ES-I3 (cell line): Measurements from ENCODE around the gene BCL2L11.

ENCODE experiments used
- H3K36me3 ChIP-seq: 2 replicates; pipeline ENCODE4 v1.6.1; 2013; ENCODE audit warnings: mild to moderate bottlenecking, low read length, control low read depth, moderate library complexity; ENCODE audit not compliant: insufficient read depth
- H3K4me1 ChIP-seq: 2 replicates; pipeline ENCODE4 v1.6.1; 2013; ENCODE audit warnings: mild to moderate bottlenecking, control low read depth, low read length; ENCODE audit not compliant: insufficient read depth
- H3K9ac ChIP-seq: 2 replicates; pipeline ENCODE4 v1.6.1; 2013; ENCODE audit warnings: low read depth, mild to moderate bottlenecking, low read length, moderate library complexity
- H3K9me3 ChIP-seq: 2 replicates; pipeline ENCODE4 v1.6.1; 2013; ENCODE audit warnings: mild to moderate bottlenecking, low read length, moderate library complexity; ENCODE audit not compliant: control insufficient read depth, insufficient read depth

Gene BCL2L11

GRCh38 chr2:111162718-111163331, 42.1 kb downstream of the BCL2L11 start:
- Histone ChIP-seq H3K9ac (no peak overlapping the region), H3K36me3 (no peaks in the 10 kb centered on the region; the same call in 1 of the 2 replicates), H3K4me1 (peaks cover 12% of the 10 kb centered on the region; the same call in 1 of the 2 replicates), H3K9me3 (no peaks in the 10 kb centered on the region)

- Histone ChIP-seq H3K4me1 (peaks cover 17% of the 10 kb centered on the region), H3K9ac (no peak overlapping the region), H3K9me3 (no peaks in the 10 kb centered on the region), H3K36me3 (no peaks in the 10 kb centered on the region; the same call in 1 of the 2 replicates)
These were observed 43.4 kb downstream of the BCL2L11 start for GRCh38 chr2:111164078-111164477.

- peaks cover 19% of the 10 kb centered on the region for H3K4me1 ChIP-seq
- no peaks in the 10 kb centered on the region; the same call in 1 of the 2 replicates for H3K36me3 ChIP-seq
- H3K9ac ChIP-seq: no peak overlapping the region
- H3K9me3 ChIP-seq: no peaks in the 10 kb centered on the region
These were observed 44.4 kb downstream of the BCL2L11 start for GRCh38 chr2:111165084-111165483.

- Histone ChIP-seq H3K36me3 (no peaks in the 10 kb centered on the region; the same call in 1 of the 2 replicates), H3K9ac (no peak overlapping the region), H3K9me3 (no peaks in the 10 kb centered on the region), H3K4me1 (peaks cover 21% of the 10 kb centered on the region)
These were observed 45.4 kb downstream of the BCL2L11 start for GRCh38 chr2:111166115-111166514.

GRCh38 chr2:111167076-111167862, 46.6 kb downstream of the BCL2L11 start:
- Histone ChIP-seq H3K9ac (no peak overlapping the region), H3K4me1 (peaks cover 26% of the 10 kb centered on the region), H3K36me3 (no peaks in the 10 kb centered on the region; the same call in 1 of the 2 replicates), H3K9me3 (no peaks in the 10 kb centered on the region)

GRCh38 chr2:111167863-111168162, 47.1 kb downstream of the BCL2L11 start:
- no peak overlapping the region for H3K9ac ChIP-seq
- H3K4me1 ChIP-seq: peaks cover 26% of the 10 kb centered on the region
- no peaks in the 10 kb centered on the region; the same call in 1 of the 2 replicates for H3K36me3 ChIP-seq
- H3K9me3 ChIP-seq: no peaks in the 10 kb centered on the region

- no peak overlapping the region for H3K9ac ChIP-seq
- H3K36me3 ChIP-seq: no peaks in the 10 kb centered on the region; the same call in 1 of the 2 replicates
- no peaks in the 10 kb centered on the region for H3K9me3 ChIP-seq
- peaks cover 22% of the 10 kb centered on the region for H3K4me1 ChIP-seq
These were observed 48.0 kb downstream of the BCL2L11 start for GRCh38 chr2:111168528-111169239.

GRCh38 chr2:111169268-111169667, 48.6 kb downstream of the BCL2L11 start:
- Histone ChIP-seq H3K4me1 (peaks cover 28% of the 10 kb centered on the region), H3K9me3 (no peaks in the 10 kb centered on the region), H3K36me3 (no peaks in the 10 kb centered on the region; the same call in 1 of the 2 replicates), H3K9ac (no peak overlapping the region)

- H3K36me3 ChIP-seq: no peaks in the 10 kb centered on the region; the same call in 1 of the 2 replicates
- H3K9me3 ChIP-seq: no peaks in the 10 kb centered on the region
- H3K4me1 ChIP-seq: peaks cover 28% of the 10 kb centered on the region
- no peak overlapping the region for H3K9ac ChIP-seq
These were observed 49.2 kb downstream of the BCL2L11 start for GRCh38 chr2:111169924-111170323.

- Histone ChIP-seq H3K4me1 (peaks cover 28% of the 10 kb centered on the region), H3K36me3 (no peaks in the 10 kb centered on the region; the same call in 1 of the 2 replicates), H3K9me3 (no peaks in the 10 kb centered on the region), H3K9ac (no peak overlapping the region)
These were observed 50.7 kb downstream of the BCL2L11 start for GRCh38 chr2:111171337-111171930.

- H3K9me3 ChIP-seq: no peaks in the 10 kb centered on the region
- H3K9ac ChIP-seq: no peak overlapping the region
- H3K36me3 ChIP-seq: no peaks in the 10 kb centered on the region
- peaks cover 27% of the 10 kb centered on the region for H3K4me1 ChIP-seq
These were observed 52.0 kb downstream of the BCL2L11 start for GRCh38 chr2:111172666-111173065.

- no peaks in the 10 kb centered on the region for H3K9me3 ChIP-seq
- no peaks in the 10 kb centered on the region for H3K36me3 ChIP-seq
- H3K9ac ChIP-seq: no peak overlapping the region
- H3K4me1 ChIP-seq: peaks cover 25% of the 10 kb centered on the region
These were observed 52.6 kb downstream of the BCL2L11 start for GRCh38 chr2:111173338-111173737.

- Histone ChIP-seq H3K4me1 (peaks cover 23% of the 10 kb centered on the region), H3K9ac (no peak overlapping the region), H3K36me3 (no peaks in the 10 kb centered on the region), H3K9me3 (no peaks in the 10 kb centered on the region)
These were observed 53.1 kb downstream of the BCL2L11 start for GRCh38 chr2:111173856-111174255.

- H3K9me3 ChIP-seq: no peaks in the 10 kb centered on the region
- H3K36me3 ChIP-seq: no peaks in the 10 kb centered on the region
- H3K4me1 ChIP-seq: peaks cover 20% of the 10 kb centered on the region
- H3K9ac ChIP-seq: no peak overlapping the region
These were observed 54.9 kb downstream of the BCL2L11 start for GRCh38 chr2:111175615-111176014.
